IMR-90 (cell line): ENCODE measurements around the gene FCRLA.
"Not testable (repeated sequence)": the region's sequence is repeated elsewhere in the genome, so short reads cannot be mapped to it uniquely, and the experiment has no call there.

Experiments used
- BHLHE40 ChIP-seq: fragments of 150-350 bp; IDR thresholded peaks from 2 replicates; pipeline ENCODE4 v1.6.1; 2016; ENCODE audit warnings: mild to moderate bottlenecking, low read depth, low read length
- MAFK ChIP-seq: IDR thresholded peaks from 2 replicates; pipeline ENCODE4 v1.6.1; 2012; ENCODE audit warnings: low read depth, low read length, improper control_type of control experiment
- MAZ ChIP-seq: IDR thresholded peaks from 2 replicates; pipeline ENCODE4 v1.6.1; 2012; ENCODE audit warnings: low read depth, mild to moderate bottlenecking, low read length, improper control_type of control experiment, moderate library complexity, borderline replicate concordance
- POLR2A ChIP-seq: IDR thresholded peaks from 2 replicates; pipeline ENCODE4 v1.6.1; 2012; ENCODE audit warnings: mild to moderate bottlenecking, low read depth, low read length
- RAD21 ChIP-seq: IDR thresholded peaks from 2 replicates; pipeline ENCODE4 v1.6.1; 2012; ENCODE audit warnings: low read length, improper control_type of control experiment
- RCOR1 ChIP-seq: IDR thresholded peaks from 2 replicates; pipeline ENCODE4 v1.6.1; 2012; ENCODE audit warnings: mild to moderate bottlenecking, low read length, improper control_type of control experiment; ENCODE audit not compliant: insufficient replicate concordance
- RFX5 ChIP-seq: IDR thresholded peaks from 2 replicates; pipeline ENCODE4 v1.8.0; 2012; ENCODE audit warnings: low read depth, mild to moderate bottlenecking, low read length, moderate library complexity
- SMC3 ChIP-seq: fragments of 150-350 bp; IDR thresholded peaks from 2 replicates; pipeline ENCODE4 v1.6.1; 2016; ENCODE audit warnings: low read depth, mild to moderate bottlenecking, antibody characterized with exemption, low read length, moderate library complexity
- TF ChIP-seq, protein P1 (sequence below): conservative IDR thresholded peaks from 2 replicates; pipeline ENCODE4 v1.5.1; 2012; ENCODE audit warnings: mild to moderate bottlenecking, low read depth, low read length, improper control_type of control experiment
- TF ChIP-seq, protein P2 (sequence below): fragments of 150-350 bp; IDR thresholded peaks from 2 replicates; pipeline ENCODE4 v1.6.1; 2017; ENCODE audit warnings: mild to moderate bottlenecking, antibody characterized with exemption, low read length, low read depth

DNA sequence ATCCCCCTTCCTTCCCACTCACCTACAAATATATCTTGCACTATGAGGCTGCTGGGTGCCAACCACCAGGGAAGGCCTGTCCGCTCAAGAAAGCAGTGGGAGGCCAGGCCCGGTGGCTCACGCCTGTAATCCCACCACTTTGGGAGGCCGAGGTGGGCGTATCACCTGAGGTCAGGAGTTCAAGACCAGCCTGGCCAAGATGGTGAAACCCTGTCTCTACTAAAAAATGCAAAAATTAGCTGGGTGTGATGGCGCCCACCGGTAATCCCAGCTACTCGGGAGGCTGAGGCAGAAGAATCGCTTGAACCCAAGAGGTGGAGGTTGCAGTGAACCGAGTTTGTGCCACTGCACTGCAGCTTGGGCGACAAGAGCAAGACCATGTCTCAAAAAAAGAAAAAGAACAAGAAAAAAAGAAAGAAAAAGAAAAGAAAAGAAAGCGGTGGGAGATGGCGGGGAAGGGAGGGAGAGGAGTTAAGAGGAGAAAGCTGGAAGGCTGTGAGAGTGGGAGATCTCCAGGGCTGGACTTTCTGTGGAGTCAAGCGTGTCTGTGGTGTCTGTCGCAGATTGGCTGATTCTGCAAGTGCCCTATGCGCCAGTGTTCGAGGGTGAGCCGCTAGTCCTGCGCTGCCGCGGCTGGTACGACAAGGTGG lies 18.4 kb downstream of the FCRLA start:
- TF ChIP-seq POLR2A, MAZ, RFX5, RCOR1, MAFK, RAD21, SMC3, BHLHE40: not testable (repeated sequence)
- TF ChIP-seq, protein P1, sequence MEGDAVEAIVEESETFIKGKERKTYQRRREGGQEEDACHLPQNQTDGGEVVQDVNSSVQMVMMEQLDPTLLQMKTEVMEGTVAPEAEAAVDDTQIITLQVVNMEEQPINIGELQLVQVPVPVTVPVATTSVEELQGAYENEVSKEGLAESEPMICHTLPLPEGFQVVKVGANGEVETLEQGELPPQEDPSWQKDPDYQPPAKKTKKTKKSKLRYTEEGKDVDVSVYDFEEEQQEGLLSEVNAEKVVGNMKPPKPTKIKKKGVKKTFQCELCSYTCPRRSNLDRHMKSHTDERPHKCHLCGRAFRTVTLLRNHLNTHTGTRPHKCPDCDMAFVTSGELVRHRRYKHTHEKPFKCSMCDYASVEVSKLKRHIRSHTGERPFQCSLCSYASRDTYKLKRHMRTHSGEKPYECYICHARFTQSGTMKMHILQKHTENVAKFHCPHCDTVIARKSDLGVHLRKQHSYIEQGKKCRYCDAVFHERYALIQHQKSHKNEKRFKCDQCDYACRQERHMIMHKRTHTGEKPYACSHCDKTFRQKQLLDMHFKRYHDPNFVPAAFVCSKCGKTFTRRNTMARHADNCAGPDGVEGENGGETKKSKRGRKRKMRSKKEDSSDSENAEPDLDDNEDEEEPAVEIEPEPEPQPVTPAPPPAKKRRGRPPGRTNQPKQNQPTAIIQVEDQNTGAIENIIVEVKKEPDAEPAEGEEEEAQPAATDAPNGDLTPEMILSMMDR: not testable (repeated sequence)
- TF ChIP-seq, protein P2, sequence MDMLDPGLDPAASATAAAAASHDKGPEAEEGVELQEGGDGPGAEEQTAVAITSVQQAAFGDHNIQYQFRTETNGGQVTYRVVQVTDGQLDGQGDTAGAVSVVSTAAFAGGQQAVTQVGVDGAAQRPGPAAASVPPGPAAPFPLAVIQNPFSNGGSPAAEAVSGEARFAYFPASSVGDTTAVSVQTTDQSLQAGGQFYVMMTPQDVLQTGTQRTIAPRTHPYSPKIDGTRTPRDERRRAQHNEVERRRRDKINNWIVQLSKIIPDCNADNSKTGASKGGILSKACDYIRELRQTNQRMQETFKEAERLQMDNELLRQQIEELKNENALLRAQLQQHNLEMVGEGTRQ: not testable (repeated sequence)
